Neural cell (in vitro differentiated cells): ENCODE data around the gene ZBTB40.

Experiments used
- CTCF ChIP-seq: fragments of 450-650 bp; IDR thresholded peaks from 2 replicates; pipeline ENCODE4 v1.5.1; 2014; ENCODE audit warnings: antibody characterized with exemption, mild to moderate bottlenecking, moderate library complexity; ENCODE audit not compliant: poor library complexity, severe bottlenecking
- EP300 ChIP-seq: fragments of 450-650 bp; conservative IDR thresholded peaks from 2 replicates; pipeline ENCODE4 v1.6.1; 2014; ENCODE audit warnings: antibody characterized with exemption, mild to moderate bottlenecking, moderate library complexity; ENCODE audit not compliant: poor library complexity, severe bottlenecking
- MXI1 ChIP-seq: fragments of 450-650 bp; conservative IDR thresholded peaks from 2 replicates; pipeline ENCODE4 v1.6.1; 2014; ENCODE audit warnings: antibody characterized with exemption, mild to moderate bottlenecking; ENCODE audit not compliant: poor library complexity, severe bottlenecking
- POLR2AphosphoS5 ChIP-seq: IDR thresholded peaks from 2 replicates; pipeline ENCODE4 v1.6.1; 2012
- REST ChIP-seq: IDR thresholded peaks from 2 replicates; pipeline ENCODE4 v1.6.1; 2012; ENCODE audit warnings: borderline replicate concordance
- TAF1 ChIP-seq: IDR thresholded peaks from 2 replicates; pipeline ENCODE4 v1.6.1; 2012; ENCODE audit warnings: low read depth

GRCh38 chr1:22539510-22540118 is 88.0 kb downstream of the ZBTB40 start:
- TF ChIP-seq CTCF (no peak), TAF1 (no peak), EP300 (no peak), POLR2AphosphoS5 (no peak), MXI1 (no peak), REST (no peak)
